Memory B cell (primary cell): ENCODE results near the gene EIF2AK2.

Experiments used
- ATAC-seq: fragments of 150-1000 bp; cut with Tn5 transposase; 2 replicates; pipeline ENCODE4 v1.10.0; 2021; ENCODE audit warnings: low read depth, mild to moderate bottlenecking, moderate library complexity
- DNase-seq, 2 donors: peaks; one replicate each; pipeline ENCODE4 v3.0.0; 2022; ENCODE audit warnings: low spot score in 2 of 2
- H3K27ac Mint-ChIP-seq: one replicate; pipeline ENCODE4 v1.8.0; 2022; ENCODE audit warnings: mild to moderate bottlenecking, moderate library complexity, mixed read lengths
- H3K27me3 Mint-ChIP-seq: one replicate; pipeline ENCODE4 v1.8.0; 2022; ENCODE audit warnings: mixed read lengths
- H3K36me3 Mint-ChIP-seq: one replicate; pipeline ENCODE4 v1.8.0; 2022; ENCODE audit warnings: mild to moderate bottlenecking, mixed read lengths
- H3K4me1 Mint-ChIP-seq: one replicate; pipeline ENCODE4 v1.8.0; 2022; ENCODE audit warnings: mixed read lengths
- H3K4me3 Mint-ChIP-seq: one replicate; pipeline ENCODE4 v1.8.0; 2022; ENCODE audit warnings: mild to moderate bottlenecking, moderate library complexity, mixed read lengths
- H3K9me3 Mint-ChIP-seq: one replicate; pipeline ENCODE4 v1.8.0; 2022; ENCODE audit warnings: mixed read lengths

The EIF2AK2 gene

GRCh38 chr2:37102588-37102987, 54.2 kb downstream of the EIF2AK2 start:
- Mint-ChIP-seq H3K9me3 (no peaks in the 10 kb centered on the region), H3K4me1 (no peaks in the 10 kb centered on the region), H3K27me3 (no peaks in the 10 kb centered on the region), H3K36me3 (peaks cover 22% of the 10 kb centered on the region), H3K27ac (no peak overlapping the region), H3K4me3 (no peak overlapping the region)
- no peak for ATAC-seq
- DNase-seq: no peak

GRCh38 chr2:37100054-37100453, 56.7 kb downstream of the EIF2AK2 start:
- ATAC-seq (no peak), DNase-seq (no peak)
- Mint-ChIP-seq H3K27ac (peak overlapping the region; percentile 21), H3K4me3 (no peak overlapping the region), H3K4me1 (no peaks in the 10 kb centered on the region), H3K9me3 (no peaks in the 10 kb centered on the region), H3K36me3 (peaks cover 23% of the 10 kb centered on the region), H3K27me3 (no peaks in the 10 kb centered on the region)

- ATAC-seq: no peak
- no peaks in the 10 kb centered on the region for H3K27me3 Mint-ChIP-seq
- peaks cover 3% of the 10 kb centered on the region for H3K4me1 Mint-ChIP-seq
- no peak overlapping the region for H3K27ac Mint-ChIP-seq
- no peaks in the 10 kb centered on the region for H3K9me3 Mint-ChIP-seq
- no peak for DNase-seq
- H3K4me3 Mint-ChIP-seq: no peak overlapping the region
- H3K36me3 Mint-ChIP-seq: peaks cover 28% of the 10 kb centered on the region
Measured at GRCh38 chr2:37098416-37099118, 58.2 kb downstream of the EIF2AK2 start.

GRCh38 chr2:37096568-37096967, 60.2 kb downstream of the EIF2AK2 start:
- H3K4me1 Mint-ChIP-seq: peaks cover 7% of the 10 kb centered on the region
- DNase-seq (no peak), ATAC-seq (no peak)
- peak overlapping the region; percentile 45 for H3K27ac Mint-ChIP-seq
- H3K4me3 Mint-ChIP-seq: no peak overlapping the region
- H3K9me3 Mint-ChIP-seq: no peaks in the 10 kb centered on the region
- H3K36me3 Mint-ChIP-seq: peaks cover 28% of the 10 kb centered on the region
- no peaks in the 10 kb centered on the region for H3K27me3 Mint-ChIP-seq

GRCh38 chr2:37091873-37092272, 64.9 kb downstream of the EIF2AK2 start:
- Mint-ChIP-seq H3K4me3 (peak overlapping the region; percentile 87), H3K36me3 (peaks cover 17% of the 10 kb centered on the region), H3K27me3 (no peaks in the 10 kb centered on the region), H3K4me1 (peaks cover 26% of the 10 kb centered on the region), H3K9me3 (no peaks in the 10 kb centered on the region), H3K27ac (peak overlapping the region; percentile 90)
- ATAC-seq (peak; percentile 45), DNase-seq (no peak)

GRCh38 chr2:37090019-37090477, 66.7 kb downstream of the EIF2AK2 start:
- Mint-ChIP-seq H3K27ac (peak overlapping the region; percentile 73), H3K9me3 (no peaks in the 10 kb centered on the region), H3K27me3 (no peaks in the 10 kb centered on the region), H3K36me3 (peaks cover 14% of the 10 kb centered on the region), H3K4me1 (peaks cover 26% of the 10 kb centered on the region), H3K4me3 (peak overlapping the region; percentile 24)
- peak; percentile 90 for ATAC-seq
- peak; percentile 13 to 16 for DNase-seq

- Mint-ChIP-seq H3K36me3 (peaks cover 17% of the 10 kb centered on the region), H3K27me3 (no peaks in the 10 kb centered on the region), H3K9me3 (no peaks in the 10 kb centered on the region), H3K4me1 (peaks cover 42% of the 10 kb centered on the region), H3K27ac (no peak overlapping the region), H3K4me3 (no peak overlapping the region)
- ATAC-seq: no peak
- no peak for DNase-seq
Measured at GRCh38 chr2:37085731-37086147, 71.0 kb downstream of the EIF2AK2 start.

- H3K4me3 Mint-ChIP-seq: no peak overlapping the region
- ATAC-seq (no peak), DNase-seq (no peak)
- H3K36me3 Mint-ChIP-seq: peaks cover 24% of the 10 kb centered on the region
- H3K4me1 Mint-ChIP-seq: peaks cover 49% of the 10 kb centered on the region
- H3K27me3 Mint-ChIP-seq: no peaks in the 10 kb centered on the region
- no peaks in the 10 kb centered on the region for H3K9me3 Mint-ChIP-seq
- no peak overlapping the region for H3K27ac Mint-ChIP-seq
Measured at GRCh38 chr2:37084797-37085196, 72.0 kb downstream of the EIF2AK2 start.

- Mint-ChIP-seq H3K4me3 (no peak within 1 kb of the TSS), H3K4me1 (peaks cover 48% of the 10 kb centered on the region), H3K36me3 (peaks cover 25% of the 10 kb centered on the region), H3K27ac (no peak within 1 kb of the TSS), H3K27me3 (no peaks in the 10 kb centered on the region), H3K9me3 (no peaks in the 10 kb centered on the region)
- ATAC-seq: peak; percentile 79
- peak; percentile 69 to 75 for DNase-seq
Measured at GRCh38 chr2:37083873-37084794, 72.6 kb downstream of the EIF2AK2 start, which contains the start of the genes GPATCH11 and HEATR5B. Gene GPATCH11 (plus strand): TSS chr2:37084518. CDS start chr2:37088382, 3,864 bp downstream. Gene HEATR5B (minus strand): TSS chr2:37084372. CDS start chr2:37083414, 958 bp downstream.

- ATAC-seq (no peak), DNase-seq (no peak)
- Mint-ChIP-seq H3K9me3 (no peaks in the 10 kb centered on the region), H3K4me3 (peak overlapping the region; percentile 74), H3K36me3 (peaks cover 31% of the 10 kb centered on the region), H3K27ac (no peak overlapping the region), H3K4me1 (peaks cover 42% of the 10 kb centered on the region), H3K27me3 (no peaks in the 10 kb centered on the region)
Measured at GRCh38 chr2:37080689-37081088, 76.1 kb downstream of the EIF2AK2 start.

GRCh38 chr2:37080266-37080665, 76.5 kb downstream of the EIF2AK2 start:
- no peak for DNase-seq

GRCh38 chr2:37070931-37071330, 85.8 kb downstream of the EIF2AK2 start:
- no peak overlapping the region for H3K4me3 Mint-ChIP-seq
- DNase-seq: no peak
- H3K27ac Mint-ChIP-seq: no peak overlapping the region
- H3K4me1 Mint-ChIP-seq: peaks cover 11% of the 10 kb centered on the region
- peaks cover 32% of the 10 kb centered on the region for H3K36me3 Mint-ChIP-seq
- ATAC-seq: no peak
- H3K27me3 Mint-ChIP-seq: no peaks in the 10 kb centered on the region
- H3K9me3 Mint-ChIP-seq: no peaks in the 10 kb centered on the region

More at GRCh38 chr2:37080266-37080665, 76.5 kb downstream of the EIF2AK2 start:
- Mint-ChIP-seq H3K4me3 (peak overlapping the region; percentile 74), H3K36me3 (peaks cover 31% of the 10 kb centered on the region), H3K4me1 (peaks cover 42% of the 10 kb centered on the region), H3K27me3 (no peaks in the 10 kb centered on the region), H3K27ac (no peak overlapping the region), H3K9me3 (no peaks in the 10 kb centered on the region)
- no peak for ATAC-seq

- peaks cover 10% of the 10 kb centered on the region for H3K4me1 Mint-ChIP-seq
- no peaks in the 10 kb centered on the region for H3K27me3 Mint-ChIP-seq
- no peaks in the 10 kb centered on the region for H3K9me3 Mint-ChIP-seq
- no peak for DNase-seq
- H3K36me3 Mint-ChIP-seq: peaks cover 23% of the 10 kb centered on the region
- H3K27ac Mint-ChIP-seq: no peak overlapping the region
- H3K4me3 Mint-ChIP-seq: no peak overlapping the region
- no peak for ATAC-seq
Measured at GRCh38 chr2:37068686-37069085, 88.1 kb downstream of the EIF2AK2 start.

- Mint-ChIP-seq H3K27ac (no peak overlapping the region), H3K4me1 (peaks cover 2% of the 10 kb centered on the region), H3K36me3 (peaks cover 24% of the 10 kb centered on the region), H3K9me3 (no peaks in the 10 kb centered on the region), H3K27me3 (no peaks in the 10 kb centered on the region), H3K4me3 (no peak overlapping the region)
- DNase-seq (no peak), ATAC-seq (no peak)
Measured at GRCh38 chr2:37061776-37062175, 95.0 kb downstream of the EIF2AK2 start.
